ENCODE measurements around the gene SRPRB. TPM values are rescaled to one million over a fixed set of nuclear protein-coding genes. Genes with fewer than 3 reads are reported as not detected.
A peak's percentile ranks its signal among the peaks of the same experiment; 100 is the strongest.

The SRPRB gene
- total RNA-seq, 1 donor = 86.9 TPM

DNA sequence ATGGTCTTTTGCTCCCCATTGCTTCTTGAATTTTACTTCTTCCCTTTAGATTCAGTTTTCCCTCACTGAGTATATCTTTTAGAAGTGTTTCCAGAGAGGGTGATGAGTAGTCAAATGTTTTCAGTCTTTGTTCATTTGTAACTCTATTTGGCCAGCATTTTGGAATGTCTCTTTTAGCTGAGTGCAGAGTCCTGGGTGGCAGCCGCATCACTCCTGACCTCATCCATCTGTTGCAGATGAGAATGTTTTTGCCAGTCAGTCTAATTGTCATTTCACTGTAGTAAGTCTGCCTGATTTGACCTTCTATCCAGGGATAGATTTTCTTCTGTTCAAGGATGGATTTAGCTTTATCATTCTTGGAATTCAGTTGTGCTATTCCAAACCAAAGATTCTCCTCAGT, 7.3 kb downstream of the SRPRB start:
- TF ChIP-seq, protein P1, sequence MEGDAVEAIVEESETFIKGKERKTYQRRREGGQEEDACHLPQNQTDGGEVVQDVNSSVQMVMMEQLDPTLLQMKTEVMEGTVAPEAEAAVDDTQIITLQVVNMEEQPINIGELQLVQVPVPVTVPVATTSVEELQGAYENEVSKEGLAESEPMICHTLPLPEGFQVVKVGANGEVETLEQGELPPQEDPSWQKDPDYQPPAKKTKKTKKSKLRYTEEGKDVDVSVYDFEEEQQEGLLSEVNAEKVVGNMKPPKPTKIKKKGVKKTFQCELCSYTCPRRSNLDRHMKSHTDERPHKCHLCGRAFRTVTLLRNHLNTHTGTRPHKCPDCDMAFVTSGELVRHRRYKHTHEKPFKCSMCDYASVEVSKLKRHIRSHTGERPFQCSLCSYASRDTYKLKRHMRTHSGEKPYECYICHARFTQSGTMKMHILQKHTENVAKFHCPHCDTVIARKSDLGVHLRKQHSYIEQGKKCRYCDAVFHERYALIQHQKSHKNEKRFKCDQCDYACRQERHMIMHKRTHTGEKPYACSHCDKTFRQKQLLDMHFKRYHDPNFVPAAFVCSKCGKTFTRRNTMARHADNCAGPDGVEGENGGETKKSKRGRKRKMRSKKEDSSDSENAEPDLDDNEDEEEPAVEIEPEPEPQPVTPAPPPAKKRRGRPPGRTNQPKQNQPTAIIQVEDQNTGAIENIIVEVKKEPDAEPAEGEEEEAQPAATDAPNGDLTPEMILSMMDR (IDR thresholded peaks at IDR 0.05; ENCODE audit: insufficient read depth, low read length) = no peak
- DNase-seq (ENCODE audit: low read depth) = peak; percentile 16
- H3K4me3 ChIP-seq (ENCODE audit: low read depth, low read length) = no peak overlapping the region

DNA sequence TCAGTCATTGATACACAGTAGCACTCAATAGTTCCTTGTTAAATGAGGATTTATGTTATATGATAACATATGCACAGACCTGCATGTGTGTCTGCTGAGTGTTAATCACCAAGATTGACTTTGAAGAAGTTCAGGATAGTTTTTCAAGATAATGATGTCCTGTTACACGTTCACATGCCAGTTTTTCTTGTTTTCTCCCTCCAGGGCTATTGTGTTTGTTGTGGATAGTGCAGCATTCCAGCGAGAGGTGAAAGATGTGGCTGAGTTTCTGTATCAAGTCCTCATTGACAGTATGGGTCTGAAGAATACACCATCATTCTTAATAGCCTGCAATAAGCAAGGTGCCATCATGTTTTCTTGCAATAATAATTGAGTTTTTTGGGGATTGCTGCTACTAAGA, 9.8 kb downstream of the SRPRB start:
- no peak for DNase-seq (ENCODE audit: low read depth)
- TF ChIP-seq, protein P1 (IDR thresholded peaks at IDR 0.05; ENCODE audit: insufficient read depth, low read length) = no peak

DNA sequence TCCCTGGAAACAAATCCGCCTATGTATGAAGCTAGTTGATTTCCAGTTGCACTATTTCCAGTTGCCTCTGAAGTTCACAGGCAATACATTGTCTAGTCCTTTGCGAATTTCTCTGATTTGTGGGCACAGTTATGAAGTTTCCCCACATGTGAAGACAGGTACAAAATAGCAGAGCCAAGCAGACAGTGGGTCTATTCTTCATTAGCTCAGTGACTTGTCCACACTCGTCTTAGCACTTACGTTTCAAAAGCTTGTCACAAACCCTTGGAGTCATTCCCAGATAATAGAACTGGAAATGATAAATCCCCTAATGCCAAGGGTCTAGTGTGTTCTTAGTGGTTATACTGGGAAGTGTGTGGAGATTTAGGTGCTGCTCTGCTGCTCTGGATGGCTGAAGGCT, 14.5 kb downstream of the SRPRB start:
- TF ChIP-seq, protein P1 (IDR thresholded peaks at IDR 0.05; ENCODE audit: insufficient read depth, low read length) = no peak
- H3K4me3 ChIP-seq (ENCODE audit: low read depth, low read length) = no peak overlapping the region
- no peak for DNase-seq (ENCODE audit: low read depth)

More for the DNA sequence above, 9.8 kb downstream of the SRPRB start:
- no peak overlapping the region for H3K4me3 ChIP-seq (ENCODE audit: low read depth, low read length)

DNA sequence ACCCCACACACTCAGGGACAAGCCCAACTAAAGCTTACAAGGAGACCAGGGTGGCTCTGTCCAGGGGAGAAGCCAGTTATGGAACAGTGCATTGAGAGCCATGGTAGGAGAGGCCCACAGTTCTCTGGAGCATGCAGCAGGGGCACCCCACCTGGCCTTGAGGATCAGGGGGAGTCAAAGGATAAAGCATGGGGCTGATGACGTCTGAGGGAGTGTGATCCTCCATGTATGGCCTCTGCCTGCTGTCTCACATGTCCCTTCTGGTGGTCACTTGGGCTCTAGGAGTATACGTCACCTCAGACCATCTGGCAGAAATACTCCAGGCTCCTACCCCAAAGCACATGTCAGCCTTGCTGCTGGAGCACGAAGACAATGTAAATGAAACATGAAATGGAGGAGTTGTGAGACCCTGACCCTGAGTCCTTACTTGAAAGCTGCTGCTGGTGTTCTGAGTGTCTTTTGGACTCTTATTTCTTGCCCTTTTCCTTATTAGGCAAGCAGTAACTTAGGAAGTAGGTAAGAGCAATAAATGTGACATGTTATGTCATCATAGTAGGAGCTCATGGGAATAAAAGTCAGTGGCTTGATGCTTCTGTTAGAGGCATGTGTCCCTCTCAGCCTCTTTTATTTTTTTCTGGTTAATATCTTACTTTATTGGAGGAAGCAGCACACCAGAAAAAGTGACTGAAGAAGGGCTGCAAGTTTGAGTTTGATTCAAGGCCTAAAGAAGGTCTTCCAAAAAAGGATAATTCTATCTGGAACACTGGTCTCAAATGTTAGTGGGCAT, 15.5 kb downstream of the SRPRB start:
- DNase-seq (ENCODE audit: low read depth) = no peak
- no peak overlapping the region for H3K4me3 ChIP-seq (ENCODE audit: low read depth, low read length)
- TF ChIP-seq, protein P1 (IDR thresholded peaks at IDR 0.05; ENCODE audit: insufficient read depth, low read length) = no peak

DNA sequence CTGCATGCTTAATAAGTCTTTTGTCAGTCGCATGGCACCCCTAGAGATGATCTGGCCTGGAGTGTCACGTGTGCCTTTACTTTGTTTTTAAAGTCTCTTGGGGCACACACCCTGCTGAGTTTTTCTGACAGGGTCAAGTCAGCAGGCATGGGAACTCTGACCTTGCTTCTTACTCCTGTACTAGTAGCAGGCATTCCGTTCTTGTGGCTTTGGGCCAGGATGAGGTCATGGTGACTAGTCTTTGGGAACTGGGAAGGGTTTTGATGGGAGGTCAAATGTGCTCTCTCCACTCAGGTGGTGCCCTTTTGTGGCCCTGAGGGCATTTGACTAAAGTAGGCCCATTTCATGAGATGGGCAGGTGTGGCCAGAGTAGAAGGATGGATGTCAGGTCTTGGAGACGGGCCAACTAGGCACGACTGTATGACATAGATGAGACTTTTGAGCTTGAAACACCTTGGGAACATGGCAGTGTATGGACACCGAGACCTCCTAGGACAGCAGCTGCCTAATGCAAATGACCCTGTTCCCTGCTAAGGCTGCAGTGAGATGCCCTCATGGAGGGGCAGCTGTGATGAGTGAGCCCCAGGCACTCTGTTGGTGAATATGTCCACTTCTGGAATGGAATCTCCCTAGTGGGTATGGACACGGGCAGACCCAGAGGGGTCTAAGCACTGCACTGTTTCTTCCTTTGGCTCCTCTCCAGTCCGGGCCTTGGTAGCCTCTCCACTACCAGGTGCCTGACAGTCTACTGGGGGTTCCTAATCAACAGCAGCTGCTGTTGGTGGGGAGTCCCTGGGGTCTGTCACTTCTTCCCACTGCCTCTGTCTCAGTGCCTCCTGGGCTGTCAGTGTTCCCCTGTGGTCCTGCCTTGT, 16.4 kb downstream of the SRPRB start:
- peak; percentile 76 for DNase-seq (ENCODE audit: low read depth)
- H3K4me3 ChIP-seq (ENCODE audit: low read depth, low read length) = no peak overlapping the region

DNA sequence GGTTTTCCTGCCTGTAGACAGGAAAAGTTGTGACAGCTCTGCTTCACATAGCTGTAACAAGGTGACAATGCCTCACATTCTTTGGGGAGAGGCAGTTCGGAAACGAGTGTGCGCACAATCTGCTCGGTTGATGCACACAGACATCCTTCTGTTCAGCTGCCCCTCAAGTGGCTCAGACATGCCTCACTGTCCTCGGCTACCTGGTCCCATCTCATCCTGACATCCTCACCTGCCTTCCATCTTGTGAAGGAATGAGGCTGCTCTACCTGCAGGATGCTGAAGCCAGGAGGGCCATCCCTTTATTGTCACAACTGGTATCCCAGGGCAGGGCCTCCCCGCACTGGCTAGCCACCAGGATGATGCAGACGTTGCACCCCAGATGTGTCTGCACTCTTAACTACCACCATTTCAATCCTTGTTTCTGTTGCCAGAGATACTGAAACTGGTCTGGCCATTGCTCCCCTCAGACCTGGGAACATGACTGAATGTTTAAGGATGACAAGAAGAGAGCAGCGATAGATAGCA, 19.4 kb downstream of the SRPRB start:
- TF ChIP-seq, protein P1 (IDR thresholded peaks at IDR 0.05; ENCODE audit: insufficient read depth, low read length) = no peak
- no peak for DNase-seq (ENCODE audit: low read depth)
- no peak overlapping the region for H3K4me3 ChIP-seq (ENCODE audit: low read depth, low read length)

More for the DNA sequence above, 16.4 kb downstream of the SRPRB start:
- TF ChIP-seq, protein P1 (IDR thresholded peaks at IDR 0.05; ENCODE audit: insufficient read depth, low read length) = peak; percentile 47

Data from fibroblast of the aortic adventitia (primary cell).